OCI-LY1 (cell line): ENCODE results near the gene CEP126.

Source experiments
- H2AFZ ChIP-seq: fragments of 200-600 bp; sonication (generic), shearing (Covaris generic); 2 replicates; pipeline ENCODE4 v1.6.0; 2014; ENCODE audit warnings: antibody characterized with exemption, mild to moderate bottlenecking, low read length
- H3F3A ChIP-seq: fragments of 200-600 bp; sonication (generic), shearing (Covaris generic); 2 replicates; pipeline ENCODE4 v1.6.0; 2014; ENCODE audit warnings: mild to moderate bottlenecking, antibody characterized with exemption, low read length, moderate library complexity; ENCODE audit not compliant: insufficient read depth
- H3K27ac ChIP-seq: fragments of 200-600 bp; sonication (generic); 2 replicates; pipeline ENCODE4 v1.5.1; 2014; ENCODE audit warnings: low read length, mixed run types, mild to moderate bottlenecking, low read depth; ENCODE audit not compliant: poor library complexity, severe bottlenecking
- H3K27me3 ChIP-seq: fragments of 200-600 bp; sonication (generic); 2 replicates; pipeline ENCODE4 v1.6.0; 2014; ENCODE audit warnings: antibody characterized with exemption, mild to moderate bottlenecking, low read length, moderate library complexity; ENCODE audit not compliant: insufficient read depth
- H3K36me3 ChIP-seq: fragments of 200-600 bp; sonication (generic); 2 replicates; pipeline ENCODE4 v1.6.1; 2014; ENCODE audit warnings: mild to moderate bottlenecking, antibody characterized with exemption, low read length, moderate library complexity, mixed read lengths; ENCODE audit not compliant: insufficient read depth
- H3K4me1 ChIP-seq: fragments of 200-600 bp; sonication (generic); 2 replicates; pipeline ENCODE4 v1.5.1; 2014; ENCODE audit warnings: mild to moderate bottlenecking, low read length, moderate library complexity; ENCODE audit not compliant: insufficient read depth, severe bottlenecking
- H3K4me2 ChIP-seq: fragments of 200-600 bp; sonication (generic), shearing (Covaris generic); 2 replicates; pipeline ENCODE4 v1.6.1; 2014; ENCODE audit warnings: low read length
- H3K4me3 ChIP-seq: fragments of 200-600 bp; sonication (generic); 2 replicates; pipeline ENCODE4 v1.5.1; 2014; ENCODE audit warnings: low read length, low read depth, mild to moderate bottlenecking, mixed read lengths; ENCODE audit not compliant: poor library complexity, severe bottlenecking
- H3K79me2 ChIP-seq: fragments of 200-600 bp; shearing (Covaris generic); 2 replicates; pipeline ENCODE4 v1.6.1; 2016; ENCODE audit warnings: mixed run types, low read length, mixed read lengths; ENCODE audit not compliant: insufficient read depth
- H3K9ac ChIP-seq: fragments of 200-600 bp; sonication (generic), shearing (Covaris generic); 2 replicates; pipeline ENCODE4 v1.6.1; 2014; ENCODE audit warnings: mild to moderate bottlenecking, low read length, mixed read lengths
- H3K9me2 ChIP-seq: fragments of 200-600 bp; sonication (generic), shearing (Covaris generic); 2 replicates; pipeline ENCODE4 v1.6.1; 2014; ENCODE audit warnings: low read depth, mild to moderate bottlenecking, low read length, mixed read lengths
- H3K9me3 ChIP-seq: fragments of 200-600 bp; shearing (Covaris generic); 2 replicates; pipeline ENCODE4 v1.6.1; 2014; ENCODE audit warnings: low read length, mixed read lengths
- H4K20me1 ChIP-seq: fragments of 200-600 bp; sonication (generic), shearing (Covaris generic); 2 replicates; pipeline ENCODE4 v1.6.0; 2016; ENCODE audit warnings: mild to moderate bottlenecking, low read length; ENCODE audit not compliant: insufficient read depth
- EZH2 ChIP-seq: fragments of 200-600 bp; sonication (generic), shearing (Covaris generic); IDR thresholded peaks from 2 replicates; pipeline ENCODE4 v1.8.0; 2017; ENCODE audit warnings: borderline replicate concordance, mixed run types, mild to moderate bottlenecking, antibody characterized with exemption, low read length, moderate library complexity, mixed read lengths
- TF ChIP-seq, protein P1 (sequence below): fragments of 200-600 bp; sonication (generic), shearing (Covaris generic); IDR thresholded peaks from 2 replicates; pipeline ENCODE4 v1.5.1; 2017; ENCODE audit warnings: mild to moderate bottlenecking, antibody characterized with exemption, low read length, moderate library complexity, mixed read lengths

Gene CEP126

DNA sequence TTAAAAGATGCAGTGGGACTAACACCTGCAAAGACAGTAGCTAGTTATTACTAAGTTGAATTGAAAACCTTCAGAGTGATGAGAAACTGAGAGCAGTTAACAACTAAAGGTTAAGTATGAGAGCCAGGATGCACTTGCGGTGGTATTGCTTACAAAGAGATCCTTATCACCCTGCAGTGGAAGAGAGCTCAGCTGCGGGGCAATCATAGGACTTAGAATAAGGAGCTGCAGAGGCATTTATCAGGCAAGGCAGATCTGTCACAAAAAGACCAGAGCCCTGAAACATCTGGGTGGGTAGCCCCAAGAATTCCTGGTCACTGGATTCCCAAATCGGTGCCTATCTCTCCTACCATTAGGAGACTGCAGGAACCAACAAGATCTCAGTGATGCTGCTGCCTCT is 98.1 kb downstream of the CEP126 start:
- TF ChIP-seq EZH2 = no peak
- TF ChIP-seq, protein P1, sequence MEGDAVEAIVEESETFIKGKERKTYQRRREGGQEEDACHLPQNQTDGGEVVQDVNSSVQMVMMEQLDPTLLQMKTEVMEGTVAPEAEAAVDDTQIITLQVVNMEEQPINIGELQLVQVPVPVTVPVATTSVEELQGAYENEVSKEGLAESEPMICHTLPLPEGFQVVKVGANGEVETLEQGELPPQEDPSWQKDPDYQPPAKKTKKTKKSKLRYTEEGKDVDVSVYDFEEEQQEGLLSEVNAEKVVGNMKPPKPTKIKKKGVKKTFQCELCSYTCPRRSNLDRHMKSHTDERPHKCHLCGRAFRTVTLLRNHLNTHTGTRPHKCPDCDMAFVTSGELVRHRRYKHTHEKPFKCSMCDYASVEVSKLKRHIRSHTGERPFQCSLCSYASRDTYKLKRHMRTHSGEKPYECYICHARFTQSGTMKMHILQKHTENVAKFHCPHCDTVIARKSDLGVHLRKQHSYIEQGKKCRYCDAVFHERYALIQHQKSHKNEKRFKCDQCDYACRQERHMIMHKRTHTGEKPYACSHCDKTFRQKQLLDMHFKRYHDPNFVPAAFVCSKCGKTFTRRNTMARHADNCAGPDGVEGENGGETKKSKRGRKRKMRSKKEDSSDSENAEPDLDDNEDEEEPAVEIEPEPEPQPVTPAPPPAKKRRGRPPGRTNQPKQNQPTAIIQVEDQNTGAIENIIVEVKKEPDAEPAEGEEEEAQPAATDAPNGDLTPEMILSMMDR = no peak
- H4K20me1 ChIP-seq = no peaks in the 10 kb centered on the region
- no peak overlapping the region for H3K9ac ChIP-seq
- H3F3A ChIP-seq = no peaks in the 10 kb centered on the region
- H3K9me3 ChIP-seq = no peaks in the 10 kb centered on the region
- H3K27ac ChIP-seq = no peak overlapping the region
- no peak overlapping the region for H3K4me3 ChIP-seq
- no peaks in the 10 kb centered on the region for H3K79me2 ChIP-seq
- no peaks in the 10 kb centered on the region for H3K4me1 ChIP-seq
- no peaks in the 10 kb centered on the region for H3K9me2 ChIP-seq
- H3K4me2 ChIP-seq = no peak overlapping the region
- H3K27me3 ChIP-seq = 0 out of 2 replicates have a peak, but pooled peaks cover 3% of the 10 kb centered on the region
- no peak overlapping the region for H2AFZ ChIP-seq
- H3K36me3 ChIP-seq = no peaks in the 10 kb centered on the region

DNA sequence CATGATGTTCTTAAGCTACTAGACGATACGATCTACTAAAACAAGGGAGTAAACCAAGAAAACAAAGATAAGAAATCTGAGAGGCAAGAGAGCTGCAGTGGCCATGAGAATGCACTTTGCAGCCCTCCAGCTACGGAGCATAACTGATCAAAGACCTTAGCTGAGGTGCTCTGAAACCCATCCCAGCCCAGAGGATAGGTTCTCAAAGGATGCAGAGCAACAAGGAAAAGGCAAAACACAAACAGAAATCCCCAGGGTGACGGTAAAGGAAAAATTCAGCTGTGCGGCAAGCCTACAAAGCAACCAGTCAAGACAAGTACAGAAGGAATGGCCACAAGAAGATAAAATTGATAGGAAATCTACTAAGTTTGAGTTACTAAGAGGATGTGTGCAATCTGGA is 99.9 kb downstream of the CEP126 start:
- H3F3A ChIP-seq = no peaks in the 10 kb centered on the region

DNA sequence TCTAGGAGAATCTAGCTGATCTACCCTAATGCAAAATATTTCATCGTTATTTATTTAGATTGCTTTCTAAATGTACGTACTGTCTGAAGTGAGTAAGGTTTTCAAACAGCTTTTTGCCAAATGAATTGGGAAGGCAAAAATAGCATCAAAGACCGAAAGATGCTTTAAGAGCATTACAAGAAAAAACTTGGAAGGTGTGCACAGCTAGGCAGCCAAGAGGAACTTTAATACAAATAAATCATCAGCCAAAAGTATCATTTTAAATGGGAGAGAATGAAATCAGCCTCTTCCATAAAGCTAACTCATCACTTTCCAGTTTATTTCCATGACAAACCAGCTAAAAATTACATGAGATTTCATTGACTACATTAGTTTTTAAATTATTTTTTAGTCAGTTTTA is 102.2 kb downstream of the CEP126 start:
- H3K4me3 ChIP-seq = no peak overlapping the region
- H3K36me3 ChIP-seq = no peaks in the 10 kb centered on the region
- H3K4me1 ChIP-seq = no peaks in the 10 kb centered on the region
- TF ChIP-seq EZH2 = no peak
- TF ChIP-seq, protein P1 = no peak
- H3K9ac ChIP-seq = no peak overlapping the region
- no peaks in the 10 kb centered on the region for H3K9me3 ChIP-seq
- no peaks in the 10 kb centered on the region for H4K20me1 ChIP-seq
- H3K9me2 ChIP-seq = no peaks in the 10 kb centered on the region
- no peak overlapping the region for H3K27ac ChIP-seq
- H3F3A ChIP-seq = no peaks in the 10 kb centered on the region
- 0 out of 2 replicates have a peak, but pooled peaks cover 3% of the 10 kb centered on the region for H3K27me3 ChIP-seq
- no peak overlapping the region for H2AFZ ChIP-seq
- H3K4me2 ChIP-seq = no peak overlapping the region
- H3K79me2 ChIP-seq = no peaks in the 10 kb centered on the region

More for the DNA sequence above, 99.9 kb downstream of the CEP126 start:
- Histone ChIP-seq H4K20me1 (no peaks in the 10 kb centered on the region), H3K27ac (no peak overlapping the region), H2AFZ (no peak overlapping the region), H3K9me3 (no peaks in the 10 kb centered on the region), H3K36me3 (no peaks in the 10 kb centered on the region), H3K4me1 (no peaks in the 10 kb centered on the region), H3K9ac (no peak overlapping the region), H3K79me2 (no peaks in the 10 kb centered on the region), H3K9me2 (no peaks in the 10 kb centered on the region), H3K4me2 (no peak overlapping the region), H3K27me3 (0 out of 2 replicates have a peak, but pooled peaks cover 3% of the 10 kb centered on the region), H3K4me3 (no peak overlapping the region)
- TF ChIP-seq EZH2 = no peak
- TF ChIP-seq, protein P1 = no peak
